A549 treated with DMSO at 1 μM for 4 hours (cell line): ENCODE results near the gene CES1. TPM values are rescaled to one million over a fixed set of nuclear protein-coding genes. Genes with fewer than 3 reads are reported as not detected.

ENCODE experiments used
- total RNA-seq: library from RNA; stranded (reverse); fragments of 200-300 nt; extraction: Qiagen RNA extraction; gene quantifications from 5 replicates; pipeline ENCODE4 v1.2.3, GENCODE V29; 2022; ENCODE audit warnings: low read depth

The CES1 gene
- 30.3 to 43.9 TPM (median 32.7 TPM) in 5 replicates for total RNA-seq

GRCh38 chr16:55832773-55833691 is at the start of gene CES1:
TSS of gene CES1 (minus strand) at chr16:55833096. CDS start at chr16:55833055, 41 bp downstream.

GRCh38 chr16:55875273-55875672 is 42.4 kb upstream of the CES1 start, which contains the start of gene CES5A:
TSS of gene CES5A (minus strand) at chr16:55875373. CDS start at chr16:55875221, 152 bp downstream.

Other genes starting within 250 kb of the CES1 start
- gene SLC6A2, start 177.1 kb downstream of the CES1 start, total RNA-seq, result 0.04 TPM in 1 of 5 replicates, not detected in the others
- gene CES5A, start 42.3 kb upstream of the CES1 start, total RNA-seq, result not detected in 5 replicates